T-cell (primary cell): ENCODE results near the gene SEMA3C. TPM values are rescaled to one million over a fixed set of nuclear protein-coding genes. Genes with fewer than 3 reads are reported as not detected.

Experiments used
- ATAC-seq, 4 experiments: fragments of 200-7000 bp in 3 of 4; fragments of 150-1000 bp in 1 of 4; cut with Tn5 transposase; replicated peaks in 1 of 4; 1 replicate in 3 of 4; 2 replicates in 1 of 4; pipeline ENCODE4 v1.10.0; 2021; ENCODE audit warnings: moderate library complexity in 3 of 4, mild to moderate bottlenecking in 2 of 4, moderate number of reproducible peaks in 1 of 4
- CTCF ChIA-PET, 2 donors: fragments of 300-600 bp; sonication (Branson Sonifier 250); formaldehyde crosslinking; loops; one replicate each; lab custom pipeline; 2022; ENCODE audit warnings: antibody characterized with exemption in 2 of 2; lab: Charles Lee
- POLR2A ChIA-PET, 2 donors: fragments of 300-600 bp; sonication (Branson Sonifier 250); formaldehyde crosslinking; loops; one replicate each; lab custom pipeline; 2022; ENCODE audit warnings: antibody characterized with exemption in 2 of 2; lab: Charles Lee
- DNase-seq, 35 experiments: peaks; one replicate each; pipeline versions ENCODE4 v3.0.0 to v3.0.0-alpha.2; 2013 to 2023
- H3K27ac ChIP-seq: one replicate; pipeline ENCODE4 v1.5.1; 2013; ENCODE audit warnings: low read length
- H3K27me3 ChIP-seq, 2 experiments: replicated peaks in 1 of 2; 1 replicate in 1 of 2; 2 replicates in 1 of 2; pipeline versions ENCODE4 v1.6.1 to v1.7.0; 2013; ENCODE audit warnings: low read length in 1 of 2, mixed read lengths in 1 of 2; ENCODE audit not compliant: control insufficient read depth in 2 of 2, insufficient read depth in 2 of 2; ENCODE audit errors: extremely low read depth in 1 of 2
- H3K36me3 ChIP-seq, 2 donors: 1 replicate in 1 of 2; 2 replicates in 1 of 2; pipeline versions ENCODE4 v1.6.1 to v1.7.0; 2013; ENCODE audit warnings: low read length in 1 of 2; ENCODE audit not compliant: control insufficient read depth in 2 of 2, insufficient read depth in 1 of 2; ENCODE audit errors: extremely low read depth in 1 of 2
- H3K4me1 ChIP-seq, 2 experiments: 1 replicate in 1 of 2; 2 replicates in 1 of 2; pipeline versions ENCODE4 v1.6.1 to v1.7.0; 2013; ENCODE audit warnings: low read length in 2 of 2, mixed read lengths in 1 of 2; ENCODE audit not compliant: insufficient read depth in 2 of 2, control insufficient read depth in 1 of 2; ENCODE audit errors: extremely low read depth in 1 of 2
- H3K4me3 ChIP-seq, 2 donors: 1 replicate in 1 of 2; 2 replicates in 1 of 2; pipeline versions ENCODE4 v1.5.1 to v1.7.0; 2013; ENCODE audit warnings: mild to moderate bottlenecking in 2 of 2, low read length in 1 of 2, moderate library complexity in 1 of 2; ENCODE audit not compliant: control insufficient read depth in 1 of 2; ENCODE audit errors: extremely low read depth in 1 of 2
- H3K9me3 ChIP-seq: 2 replicates; pipeline ENCODE4 v1.7.0; 2013
- H3K27ac Mint-ChIP-seq, 2 donors: one replicate each; pipeline ENCODE4 v1.8.0; 2020 to 2021; ENCODE audit warnings: mild to moderate bottlenecking in 2 of 2, mixed read lengths in 2 of 2
- H3K27me3 Mint-ChIP-seq, 2 donors: one replicate each; pipeline ENCODE4 v1.8.0; 2021 to 2022; ENCODE audit warnings: mixed read lengths in 2 of 2
- H3K36me3 Mint-ChIP-seq: one replicate; pipeline ENCODE4 v1.8.0; 2021; ENCODE audit warnings: mixed read lengths
- H3K4me1 Mint-ChIP-seq, 3 donors: one replicate each; pipeline ENCODE4 v1.8.0; 2020 to 2022; ENCODE audit warnings: mixed read lengths in 3 of 3, mild to moderate bottlenecking in 1 of 3
- H3K4me3 Mint-ChIP-seq, 3 donors: one replicate each; pipeline ENCODE4 v1.8.0; 2020 to 2022; ENCODE audit warnings: mild to moderate bottlenecking in 3 of 3, mixed read lengths in 3 of 3, moderate library complexity in 3 of 3
- H3K9me3 Mint-ChIP-seq, 3 donors: one replicate each; pipeline ENCODE4 v1.8.0; 2020 to 2022; ENCODE audit warnings: mixed read lengths in 3 of 3
- WGBS: methylation state at CpG from one replicate; pipeline ENCODE4 v1.1.5; 2013; ENCODE audit warnings: missing lambda C conversion rate; ENCODE audit not compliant: insufficient coverage; 5-methylcytosine and 5-hydroxymethylcytosine counted together
- total RNA-seq, 35 experiments: library from RNA in 6 of 35; stranded (reverse) in 6 of 35; fragments of 120-200 nt in 1 of 35; gene quantifications; one replicate each; pipeline versions ENCODE4 v1.2.1 to v1.2.4 and lab custom pipeline; 2013 to 2026

SEMA3C gene
- total RNA-seq, 5 donors from 2014 or later (not counting 1 experiment from before 2014, with no cell fraction given): 0.10 to 1.2 (median 0.23) TPM

- Mint-ChIP-seq H3K27me3 (no peaks in the 10 kb centered on the region), H3K4me1 (no peaks in the 10 kb centered on the region), H3K9me3 (peaks cover 0 to 12% (median 4%) of the 10 kb centered on the region in 3 donors), H3K27ac (no peak overlapping the region), H3K4me3 (no peak overlapping the region), H3K36me3 (no peaks in the 10 kb centered on the region)
- Histone ChIP-seq H3K27ac (no peak overlapping the region), H3K4me1 (no peaks in the 10 kb centered on the region), H3K9me3 (no peaks in the 10 kb centered on the region), H3K27me3 (no peaks in the 10 kb centered on the region), H3K4me3 (no peak overlapping the region), H3K36me3 (no peaks in the 10 kb centered on the region)
- no CpG with 5 or more reads among the region's 2 CpGs for WGBS
- ATAC-seq: no peak
- DNase-seq: no peak
- ChIA-PET CTCF (no interaction called here), POLR2A (no interaction called here)
These were observed 135.0 kb downstream of the SEMA3C start for GRCh38 chr7:80783678-80784327.

GRCh38 chr7:80783186-80783677 lies 135.6 kb downstream of the SEMA3C start:
- no peak overlapping the region for H3K27ac ChIP-seq
- no peak for DNase-seq
- no peaks in the 10 kb centered on the region for H3K27me3 ChIP-seq
- H3K4me1 ChIP-seq: no peaks in the 10 kb centered on the region
- WGBS: 100% methylated on average over 2 of the region's 6 CpGs
- H3K9me3 Mint-ChIP-seq: peaks cover 0 to 12% (median 4%) of the 10 kb centered on the region in 3 donors
- no peaks in the 10 kb centered on the region for H3K27me3 Mint-ChIP-seq
- ATAC-seq: no peak
- no peaks in the 10 kb centered on the region for H3K36me3 ChIP-seq
- no peaks in the 10 kb centered on the region for H3K4me1 Mint-ChIP-seq
- H3K27ac Mint-ChIP-seq: no peak overlapping the region
- no peaks in the 10 kb centered on the region for H3K36me3 Mint-ChIP-seq
- H3K4me3 Mint-ChIP-seq: no peak overlapping the region
- no peak overlapping the region for H3K4me3 ChIP-seq
- POLR2A ChIA-PET: no interaction called here
- CTCF ChIA-PET: no interaction called here
- no peaks in the 10 kb centered on the region for H3K9me3 ChIP-seq

GRCh38 chr7:80781561-80781979 lies 137.3 kb downstream of the SEMA3C start:
- Mint-ChIP-seq H3K9me3 (peaks cover 0 to 5% (median 2%) of the 10 kb centered on the region in 3 donors), H3K36me3 (no peaks in the 10 kb centered on the region), H3K4me1 (no peaks in the 10 kb centered on the region), H3K4me3 (no peak overlapping the region), H3K27ac (no peak overlapping the region), H3K27me3 (no peaks in the 10 kb centered on the region)
- Histone ChIP-seq H3K4me3 (no peak overlapping the region), H3K4me1 (no peaks in the 10 kb centered on the region), H3K9me3 (no peaks in the 10 kb centered on the region), H3K27me3 (no peaks in the 10 kb centered on the region), H3K36me3 (no peaks in the 10 kb centered on the region), H3K27ac (no peak overlapping the region)
- ATAC-seq (no peak), DNase-seq (no peak)
- CTCF ChIA-PET: interaction anchor here in 1 of 2 donors (1.0 kb wide), 1 partner anchor 9 kb away, joined by 3 read pairs; no protein-coding TSS in a partner anchor
- POLR2A ChIA-PET: no interaction called here

- Histone ChIP-seq H3K4me1 (no peaks in the 10 kb centered on the region), H3K4me3 (no peak overlapping the region), H3K9me3 (no peaks in the 10 kb centered on the region), H3K27me3 (no peaks in the 10 kb centered on the region), H3K27ac (no peak overlapping the region), H3K36me3 (no peaks in the 10 kb centered on the region)
- Mint-ChIP-seq H3K9me3 (peaks cover 0 to 3% (median 0%) of the 10 kb centered on the region in 3 donors), H3K27me3 (no peaks in the 10 kb centered on the region), H3K27ac (no peak overlapping the region), H3K4me3 (no peak overlapping the region), H3K4me1 (no peaks in the 10 kb centered on the region), H3K36me3 (no peaks in the 10 kb centered on the region)
- DNase-seq: no peak
- 20% methylated on average over 1 of the region's 2 CpGs for WGBS
- ATAC-seq: no peak
- POLR2A ChIA-PET: no interaction called here
- CTCF ChIA-PET: interaction anchor here in 1 of 2 donors (1.0 kb wide), 1 partner anchor 9 kb away, joined by 3 read pairs; no protein-coding TSS in a partner anchor
These were observed 137.7 kb downstream of the SEMA3C start for GRCh38 chr7:80781146-80781545.

GRCh38 chr7:80779456-80779855 lies 139.4 kb downstream of the SEMA3C start:
- ChIA-PET CTCF (no interaction called here), POLR2A (no interaction called here)
- whole genome bisulfite sequencing: 100% methylated on average over 1 of the region's 2 CpGs
- Histone ChIP-seq H3K9me3 (no peaks in the 10 kb centered on the region), H3K4me3 (no peak overlapping the region), H3K4me1 (no peaks in the 10 kb centered on the region), H3K27ac (no peak overlapping the region), H3K27me3 (no peaks in the 10 kb centered on the region), H3K36me3 (no peaks in the 10 kb centered on the region)
- no peaks in the 10 kb centered on the region for H3K27me3 Mint-ChIP-seq
- H3K27ac Mint-ChIP-seq: no peak overlapping the region
- H3K4me3 Mint-ChIP-seq: no peak overlapping the region
- ATAC-seq (no peak), DNase-seq (no peak)
- H3K9me3 Mint-ChIP-seq: peaks cover 0 to 3% (median 0%) of the 10 kb centered on the region in 3 donors
- H3K4me1 Mint-ChIP-seq: no peaks in the 10 kb centered on the region
- no peaks in the 10 kb centered on the region for H3K36me3 Mint-ChIP-seq

GRCh38 chr7:80775897-80776296 lies 143.0 kb downstream of the SEMA3C start:
- POLR2A ChIA-PET: no interaction called here
- CTCF ChIA-PET: no interaction called here
- no peak overlapping the region for H3K27ac Mint-ChIP-seq
- no peak for ATAC-seq
- Histone ChIP-seq H3K27ac (no peak overlapping the region), H3K36me3 (no peaks in the 10 kb centered on the region), H3K27me3 (no peaks in the 10 kb centered on the region), H3K4me1 (no peaks in the 10 kb centered on the region), H3K9me3 (no peaks in the 10 kb centered on the region), H3K4me3 (no peak overlapping the region)
- H3K36me3 Mint-ChIP-seq: no peaks in the 10 kb centered on the region
- H3K4me3 Mint-ChIP-seq: no peak overlapping the region
- no peak for DNase-seq
- H3K27me3 Mint-ChIP-seq: no peaks in the 10 kb centered on the region
- no peaks in the 10 kb centered on the region for H3K4me1 Mint-ChIP-seq
- peaks cover 0 to 4% (median 0%) of the 10 kb centered on the region in 3 donors for H3K9me3 Mint-ChIP-seq
- WGBS: no CpG with 5 or more reads among the region's 3 CpGs
